Progenitor cell of endocrine pancreas (in vitro differentiated cells): ENCODE data around the gene RCE1. TPM values are rescaled to one million over a fixed set of nuclear protein-coding genes. Genes with fewer than 3 reads are reported as not detected.
A peak's percentile ranks its signal among the peaks of the same experiment; 100 is the strongest.

Source experiments
- DNase-seq: peaks from one replicate; pipeline ENCODE4 v3.0.0; 2021; ENCODE audit warnings: low spot score; ENCODE audit not compliant: unreplicated experiment
- H3K27ac Mint-ChIP-seq: 2 replicates; pipeline ENCODE4 v1.8.0; 2021; ENCODE audit warnings: mild to moderate bottlenecking, moderate library complexity, mixed read lengths
- H3K27me3 Mint-ChIP-seq: 2 replicates; pipeline ENCODE4 v1.8.0; 2021; ENCODE audit warnings: mixed read lengths
- H3K36me3 Mint-ChIP-seq: 2 replicates; pipeline ENCODE4 v1.8.0; 2022; ENCODE audit warnings: mixed read lengths; ENCODE audit not compliant: insufficient read depth
- H3K4me1 Mint-ChIP-seq: 2 replicates; pipeline ENCODE4 v1.8.0; 2021; ENCODE audit warnings: low read depth, mixed read lengths
- H3K4me3 Mint-ChIP-seq: 2 replicates; pipeline ENCODE4 v1.8.0; 2021; ENCODE audit warnings: low read depth, mild to moderate bottlenecking, moderate library complexity, mixed read lengths
- H3K9me3 Mint-ChIP-seq: 2 replicates; pipeline ENCODE4 v1.8.0; 2021; ENCODE audit warnings: low read depth, mixed read lengths
- CTCF ChIP-seq: fragments of 200-600 bp; sonication (generic); IDR thresholded peaks from one replicate; pipeline ENCODE4 v1.5.0; 2021; ENCODE audit warnings: antibody characterized with exemption, mild to moderate bottlenecking; ENCODE audit not compliant: unreplicated experiment
- total RNA-seq: library from RNA; stranded (reverse); gene quantifications from 2 replicates; pipeline ENCODE4 v1.2.1, GENCODE V29; 2021

The RCE1 gene
- total RNA-seq, 1 donor from 2014 or later, result 33.3 TPM

- no peak for DNase-seq
- H3K4me3 Mint-ChIP-seq, result no peak overlapping the region
- H3K4me1 Mint-ChIP-seq, result no peaks in the 10 kb centered on the region
- no peaks in the 10 kb centered on the region for H3K27me3 Mint-ChIP-seq
- no peak for TF ChIP-seq CTCF
- H3K27ac Mint-ChIP-seq, result no peak overlapping the region
- peaks cover under 1% of the 10 kb centered on the region for H3K36me3 Mint-ChIP-seq
- H3K9me3 Mint-ChIP-seq, result no peaks in the 10 kb centered on the region
These were observed 7.0 kb downstream of the RCE1 start for GRCh38 chr11:66850235-66850587.

DNA sequence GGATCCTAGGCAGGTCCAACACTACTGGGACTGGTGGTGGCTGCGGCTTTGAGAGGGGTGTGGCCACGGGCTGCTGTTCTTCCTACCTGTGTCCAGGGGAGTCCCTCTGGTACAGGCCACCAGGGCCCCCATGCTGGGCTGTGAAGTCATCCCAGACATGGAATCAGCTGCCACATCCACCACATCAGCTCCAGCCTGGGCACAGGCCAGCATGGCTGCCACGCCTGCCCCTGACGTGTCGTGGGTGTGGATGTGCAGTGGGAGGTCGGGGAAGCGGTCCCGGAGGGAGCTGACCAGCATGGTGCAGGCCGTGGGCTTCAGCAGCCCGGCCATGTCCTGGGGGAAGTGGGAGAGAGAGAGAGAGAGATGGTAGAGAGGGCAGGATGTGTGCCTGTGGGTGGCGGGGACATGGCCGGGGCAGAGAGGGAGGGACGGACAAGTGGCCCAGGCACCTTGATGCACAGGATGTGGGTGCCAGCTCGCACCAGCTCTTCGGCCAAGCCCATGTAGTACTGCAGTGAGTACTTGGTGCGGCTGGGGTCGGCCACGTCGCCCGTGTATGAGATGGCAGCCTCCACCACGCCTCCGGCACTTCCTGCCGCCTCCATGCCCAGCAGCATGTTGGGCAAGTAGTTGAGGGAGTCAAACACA, 7.5 kb downstream of the RCE1 start:
- no peak for TF ChIP-seq CTCF
- H3K36me3 Mint-ChIP-seq, result no peaks in the 10 kb centered on the region
- H3K27me3 Mint-ChIP-seq, result no peaks in the 10 kb centered on the region
- H3K4me1 Mint-ChIP-seq, result peaks cover 3% of the 10 kb centered on the region
- H3K9me3 Mint-ChIP-seq, result no peaks in the 10 kb centered on the region
- no peak overlapping the region for H3K4me3 Mint-ChIP-seq
- DNase-seq, result no peak
- H3K27ac Mint-ChIP-seq, result no peak overlapping the region

GRCh38 chr11:66851239-66851596, 8.0 kb downstream of the RCE1 start:
- no peak for TF ChIP-seq CTCF
- H3K27ac Mint-ChIP-seq, result no peak overlapping the region
- peaks cover 5% of the 10 kb centered on the region for H3K4me1 Mint-ChIP-seq
- DNase-seq, result no peak
- H3K36me3 Mint-ChIP-seq, result no peaks in the 10 kb centered on the region
- no peaks in the 10 kb centered on the region for H3K9me3 Mint-ChIP-seq
- H3K27me3 Mint-ChIP-seq, result no peaks in the 10 kb centered on the region
- no peak overlapping the region for H3K4me3 Mint-ChIP-seq

GRCh38 chr11:66851698-66852465, 8.6 kb downstream of the RCE1 start:
- Mint-ChIP-seq H3K4me3 (no peak overlapping the region), H3K36me3 (no peaks in the 10 kb centered on the region), H3K27me3 (no peaks in the 10 kb centered on the region), H3K9me3 (no peaks in the 10 kb centered on the region), H3K27ac (no peak overlapping the region), H3K4me1 (peaks cover 5% of the 10 kb centered on the region)
- TF ChIP-seq CTCF, result peak; percentile 33
- no peak for DNase-seq

DNA sequence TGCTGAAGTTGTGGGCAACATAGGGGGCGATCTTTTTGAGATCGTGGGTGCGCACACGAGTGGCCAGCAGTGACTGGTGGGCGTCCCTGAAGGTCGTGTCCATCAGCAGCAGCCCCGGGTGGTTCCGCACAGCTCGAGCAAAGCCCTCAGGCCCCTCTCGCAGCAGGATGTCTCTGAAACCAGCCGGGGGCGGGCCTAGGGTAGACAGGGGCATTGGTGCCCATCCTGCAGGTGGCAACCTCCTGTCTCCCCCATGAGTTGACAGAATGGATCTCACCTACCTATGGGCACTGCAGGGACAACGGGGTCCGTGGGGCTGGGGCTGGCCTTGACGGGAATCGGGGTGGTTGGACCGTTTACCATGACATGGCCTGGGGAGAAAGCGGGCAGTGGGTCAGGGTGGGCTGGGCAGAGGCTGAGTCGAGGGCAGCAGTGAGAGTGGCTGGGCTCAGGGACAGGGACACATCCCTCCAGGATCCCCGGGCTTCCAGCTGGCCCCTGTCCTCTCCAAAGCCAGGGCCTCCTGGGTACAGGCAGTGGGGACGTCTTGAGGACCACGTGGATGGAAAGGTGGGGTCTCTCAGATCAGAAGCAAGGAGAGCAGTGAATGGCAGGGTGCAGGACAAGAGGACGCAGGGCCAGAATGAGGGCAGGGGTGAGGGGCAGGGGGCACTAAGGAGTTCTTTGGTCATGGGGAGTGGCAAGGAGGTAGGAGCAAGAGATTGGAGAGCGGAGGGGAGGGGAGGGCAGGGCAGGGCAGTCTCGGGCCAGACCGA, 9.4 kb downstream of the RCE1 start:
- Mint-ChIP-seq H3K36me3 (no peaks in the 10 kb centered on the region), H3K27ac (no peak overlapping the region), H3K4me3 (no peak overlapping the region), H3K9me3 (no peaks in the 10 kb centered on the region), H3K4me1 (peaks cover 5% of the 10 kb centered on the region), H3K27me3 (no peaks in the 10 kb centered on the region)
- DNase-seq, result no peak
- TF ChIP-seq CTCF, result no peak
